ENCODE results near the gene VTA1. TPM values are rescaled to one million over a fixed set of nuclear protein-coding genes. Genes with fewer than 3 reads are reported as not detected.
"Not testable (repeated sequence)": the region's sequence is repeated elsewhere in the genome, so short reads cannot be mapped to it uniquely, and the experiment has no call there.

Gene VTA1
- total and polyA plus RNA-seq, 2 of the 8 experiments (the other 6 are each of a cell fraction or from before 2014, with no cell fraction given) = 63.6 to 67.0 TPM

DNA sequence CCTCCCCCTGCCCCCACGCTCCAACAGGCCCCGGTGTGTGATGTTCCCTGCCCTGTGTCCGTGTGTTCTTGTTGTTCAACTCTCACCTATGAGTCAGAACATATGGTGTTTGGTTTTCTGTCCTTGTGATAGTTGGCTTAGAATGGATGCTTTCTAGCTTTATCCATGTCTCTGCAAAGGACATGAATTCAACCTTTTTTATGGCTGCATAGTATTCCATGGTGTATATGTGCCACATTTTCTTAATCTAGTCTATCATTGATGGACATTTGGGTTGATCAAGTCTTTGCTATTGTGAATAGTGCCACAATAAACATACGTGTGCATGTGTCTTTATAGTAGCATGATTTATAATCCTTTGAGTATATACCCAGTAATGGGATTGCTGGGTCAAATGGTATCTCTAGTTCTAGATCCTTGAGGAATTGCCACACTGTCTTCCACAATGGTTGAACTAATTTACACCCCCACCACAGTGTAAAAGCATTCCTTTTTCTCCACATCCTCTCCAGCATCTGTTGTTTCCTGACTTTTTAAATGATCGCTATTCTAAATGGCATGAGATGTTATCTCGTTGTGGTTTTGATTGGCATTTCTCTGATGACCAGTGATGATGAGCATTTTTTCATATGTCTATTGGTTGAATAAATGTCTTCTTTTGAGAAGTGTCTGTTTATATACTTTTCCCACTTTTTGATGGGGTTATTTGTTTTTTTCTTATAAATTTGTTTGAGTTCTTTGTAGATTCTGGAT lies 82.6 kb downstream of the VTA1 start:
- H3K4me3 ChIP-seq (ENCODE audit: extremely low read depth in 1 of 4, insufficient read depth in 2 of 4, low read depth in 3 of 4, low read length in 4 of 4); H3K27ac ChIP-seq (ENCODE audit: low read depth, low read length); H4K91ac ChIP-seq (replicated peaks; ENCODE audit: insufficient read length, low read length); H2BK12ac ChIP-seq (ENCODE audit: low read depth, low read length); H3K18ac ChIP-seq (ENCODE audit: extremely low read depth, low read length); H2AFZ ChIP-seq (ENCODE audit: low read length); DNase-seq (ENCODE audit: low read depth in 1 of 2, low spot score in 2 of 2); H3K23me2 ChIP-seq (ENCODE audit: low read depth, low read length); H4K20me1 ChIP-seq (replicated peaks in 1 of 2; ENCODE audit: control insufficient read depth in 1 of 2, insufficient read depth in 2 of 2, low read length in 2 of 2); H3K4ac ChIP-seq (replicated peaks; ENCODE audit: insufficient read length, low read depth, low read length); H3K9me3 ChIP-seq (ENCODE audit: insufficient read depth in 2 of 2, low read depth in 1 of 2, low read length in 1 of 2); H2BK20ac ChIP-seq (ENCODE audit: low read length); H4K5ac ChIP-seq (ENCODE audit: insufficient read length, low read depth, low read length); H4K8ac ChIP-seq (ENCODE audit: extremely low read depth, insufficient read depth, low read length); H3K23ac ChIP-seq (ENCODE audit: insufficient read length); H2BK15ac ChIP-seq (ENCODE audit: low read length); H2BK5ac ChIP-seq (ENCODE audit: low read depth, low read length); H3K14ac ChIP-seq (ENCODE audit: insufficient read length); POLR2A ChIA-PET (ENCODE audit: partially characterized antibody); H3K4me1 ChIP-seq (replicated peaks in 1 of 4; ENCODE audit: control insufficient read depth in 3 of 4, insufficient read depth in 4 of 4, low read length in 3 of 4); H3K4me2 ChIP-seq (ENCODE audit: insufficient read depth in 1 of 2, low read depth in 2 of 2, low read length in 2 of 2); H3K79me2 ChIP-seq (ENCODE audit: control insufficient read depth in 1 of 2, insufficient read depth in 2 of 2, low read length in 2 of 2); H3K27me3 ChIP-seq (replicated peaks in 1 of 4; ENCODE audit: control insufficient read depth in 3 of 4, extremely low read depth in 1 of 4, insufficient read depth in 3 of 4, low read length in 3 of 4); H3K79me1 ChIP-seq (ENCODE audit: low read depth, low read length); H3K36me3 ChIP-seq (ENCODE audit: control insufficient read depth in 2 of 4, insufficient read depth in 4 of 4, low read length in 3 of 4); H3K56ac ChIP-seq (replicated peaks; ENCODE audit: insufficient read length, low read depth, low read length); FAIRE-seq; H2AK5ac ChIP-seq (ENCODE audit: low read depth, low read length); CTCF ChIA-PET (ENCODE audit: partially characterized antibody); H2BK120ac ChIP-seq (replicated peaks; ENCODE audit: low read depth, low read length); H3K9ac ChIP-seq (replicated peaks in 1 of 4; ENCODE audit: extremely low read depth in 1 of 4, low read depth in 3 of 4, low read length in 3 of 4): not testable (repeated sequence)
- 97% methylated on average over 6 of the region's 6 CpGs; no CpG with 5 or more reads in 1 of the 2 experiments for WGBS, 2 experiments (ENCODE audit: extremely low coverage in 1 of 2, insufficient coverage in 1 of 2, insufficient read length in 1 of 2, insufficient replicate concordance in 2 of 2, low coverage in 1 of 2, low lambda C conversion rate in 2 of 2, missing lambda C conversion rate in 1 of 2)

Measured in H1 (cell line).